GM12878 (cell line): ENCODE data around the gene ANXA2R. TPM values are rescaled to one million over a fixed set of nuclear protein-coding genes. Genes with fewer than 3 reads are reported as not detected.

Experiments
- BACH1 ChIP-seq: fragments of 450-650 bp; IDR thresholded peaks from 2 replicates; pipeline ENCODE4 v1.6.1; 2017; ENCODE audit warnings: mild to moderate bottlenecking, borderline replicate concordance
- BCL3 ChIP-seq: IDR thresholded peaks from 2 replicates; pipeline ENCODE4 v1.6.1; 2011; ENCODE audit warnings: borderline replicate concordance, low read depth, mild to moderate bottlenecking, moderate library complexity, low read length; ENCODE audit not compliant: insufficient read depth, poor library complexity, severe bottlenecking
- BMI1 ChIP-seq: fragments of 450-650 bp; IDR thresholded peaks from 2 replicates; pipeline ENCODE4 v1.6.1; 2016; ENCODE audit warnings: mild to moderate bottlenecking, moderate library complexity, borderline replicate concordance
- CREB1 ChIP-seq: IDR thresholded peaks from 2 replicates; pipeline ENCODE4 v1.6.1; 2012; ENCODE audit warnings: low read depth, mild to moderate bottlenecking, inconsistent platforms
- EGR1 ChIP-seq, 2 experiments: IDR thresholded peaks; 1 replicate in 1 of 2; 2 replicates in 1 of 2; pipeline ENCODE4 v1.6.1; 2011 to 2012; ENCODE audit warnings: low read depth in 2 of 2, low read length in 2 of 2, borderline replicate concordance in 1 of 2, mild to moderate bottlenecking in 1 of 2, moderate library complexity in 1 of 2
- ELK1 ChIP-seq: IDR thresholded peaks from 2 replicates; pipeline ENCODE4 v1.6.1; 2012; ENCODE audit warnings: low read depth, low read length, improper control_type of control experiment
- FOXM1 ChIP-seq: IDR thresholded peaks from 2 replicates; pipeline ENCODE4 v1.6.1; 2012; ENCODE audit warnings: low read depth, mild to moderate bottlenecking, inconsistent platforms, low read length, moderate library complexity
- KLF5 ChIP-seq: fragments of 450-650 bp; IDR thresholded peaks from 2 replicates; pipeline ENCODE4 v1.6.1; 2014; ENCODE audit warnings: mild to moderate bottlenecking; ENCODE audit not compliant: partially characterized antibody
- MEF2B ChIP-seq: fragments of 450-650 bp; IDR thresholded peaks from 2 replicates; pipeline ENCODE4 v1.6.1; 2018; ENCODE audit warnings: mild to moderate bottlenecking, moderate library complexity; ENCODE audit not compliant: partially characterized antibody, poor library complexity, severe bottlenecking
- NFYB ChIP-seq: IDR thresholded peaks from 2 replicates; pipeline ENCODE4 v1.6.1; 2011; ENCODE audit warnings: low read depth, mild to moderate bottlenecking, low read length, improper control_type of control experiment, moderate library complexity; ENCODE audit not compliant: insufficient read depth
- POLR2AphosphoS2 ChIP-seq: IDR thresholded peaks from 2 replicates; pipeline ENCODE4 v1.6.1; 2011; ENCODE audit warnings: low read depth, mild to moderate bottlenecking, low read length, improper control_type of control experiment, moderate library complexity
- RAD51 ChIP-seq: fragments of 450-650 bp; IDR thresholded peaks from 2 replicates; pipeline ENCODE4 v1.6.1; 2016; ENCODE audit warnings: moderate library complexity, mild to moderate bottlenecking, inconsistent platforms
- RCOR1 ChIP-seq: conservative IDR thresholded peaks from 2 replicates; pipeline ENCODE4 v1.6.1; 2012; ENCODE audit warnings: low read depth, low read length, improper control_type of control experiment
- SIN3A ChIP-seq: IDR thresholded peaks from 2 replicates; pipeline ENCODE4 v1.6.1; 2012; ENCODE audit warnings: low read depth, low read length, improper control_type of control experiment
- SMAD5 ChIP-seq: IDR thresholded peaks from 2 replicates; pipeline ENCODE4 v1.6.1; 2016; ENCODE audit warnings: antibody characterized with exemption, low read depth
- SREBF1 ChIP-seq: IDR thresholded peaks from 2 replicates; pipeline ENCODE4 v1.6.1; 2012; ENCODE audit warnings: mild to moderate bottlenecking, low read length
- TCF7 ChIP-seq: IDR thresholded peaks from 2 replicates; pipeline ENCODE4 v1.6.1; 2014; ENCODE audit warnings: antibody characterized with exemption, borderline replicate concordance
- ZBTB40 ChIP-seq: fragments of 450-650 bp; IDR thresholded peaks from 2 replicates; pipeline ENCODE4 v1.6.1; 2016; ENCODE audit warnings: mild to moderate bottlenecking, moderate library complexity, borderline replicate concordance
- ZNF217 ChIP-seq: fragments of 450-650 bp; IDR thresholded peaks from 2 replicates; pipeline ENCODE4 v1.6.1; 2017; ENCODE audit warnings: antibody characterized with exemption, mild to moderate bottlenecking
- ZNF274 ChIP-seq: IDR thresholded peaks from one replicate; pipeline ENCODE4 v1.8.0; 2011; ENCODE audit not compliant: insufficient read length, insufficient read depth
- ZZZ3 ChIP-seq: IDR thresholded peaks from 2 replicates; pipeline ENCODE4 v1.6.1; 2011; ENCODE audit warnings: low read depth; ENCODE audit not compliant: control insufficient read depth, insufficient read length
- polyA plus RNA-seq, 11 experiments: library from polyadenylated mRNA; depleted of rRNA in 4 of 11; unstranded in 6 of 11; stranded (reverse) in 5 of 11; fragments of >200 nt; fragmentation: Nextera tagmentation in 4 of 11; fragmentation: Illumina TruSeq in 1 of 11; extraction: Ambion mirVana in 4 of 11; extraction: Trizol in 1 of 11; gene quantifications; 1 replicate in 1 of 11; 2 replicates in 10 of 11; pipeline versions ENCODE4 v1.2.1 to v1.2.3, GENCODE V29; 2011 to 2016; ENCODE audit warnings: inconsistent platforms in 2 of 11, missing spikeins in 2 of 11, low read depth in 1 of 11
- total RNA-seq, 4 experiments: library from RNA; depleted of rRNA in 3 of 4; stranded (reverse); fragments of >200 nt in 3 of 4; fragmentation: Illumina TruSeq in 1 of 4; extraction: Trizol in 1 of 4; gene quantifications; 2 replicates each; pipeline versions ENCODE4 v1.2.1 to v1.2.3, GENCODE V29; 2013 to 2021
- TF ChIP-seq, protein P1 (sequence below): IDR thresholded peaks from 2 replicates; pipeline ENCODE4 v1.6.1; 2012; ENCODE audit warnings: low read length, inconsistent platforms

Gene ANXA2R
- total and polyA plus RNA-seq, 10 of the 15 experiments (the other 5 are each of a cell fraction or from before 2014, with no cell fraction given), result 2.3 to 7.8 (median 4.4) TPM

GRCh38 chr5:43007911-43008362, 32.2 kb downstream of the ANXA2R start (continued):
- no peak for TF ChIP-seq RAD51
- TF ChIP-seq ZNF274, result no peak
- peak; percentile 13; the same call in 1 of the 2 replicates for TF ChIP-seq ZBTB40
- no peak for TF ChIP-seq ZNF217
- no peak for TF ChIP-seq CREB1
- peak; percentile 78 for TF ChIP-seq NFYB
- TF ChIP-seq SMAD5, result peak; percentile 77; the same call in 1 of the 2 replicates
- no peak for TF ChIP-seq KLF5
- no peak for TF ChIP-seq BCL3
- no peak for TF ChIP-seq TCF7
- TF ChIP-seq EGR1 (IDR thresholded peaks at IDR 0.05; ENCODE audit: borderline replicate concordance in 1 of 2, low read depth in 2 of 2, low read length in 2 of 2), result no peak
- TF ChIP-seq MEF2B, result no peak
- TF ChIP-seq ZZZ3, result no peak
- peak; percentile 24; the same call in 1 of the 2 replicates for TF ChIP-seq POLR2AphosphoS2
- 0 out of 2 replicates have a peak, but pooled peaks have one; percentile 12 for TF ChIP-seq RCOR1
- TF ChIP-seq, protein P1, sequence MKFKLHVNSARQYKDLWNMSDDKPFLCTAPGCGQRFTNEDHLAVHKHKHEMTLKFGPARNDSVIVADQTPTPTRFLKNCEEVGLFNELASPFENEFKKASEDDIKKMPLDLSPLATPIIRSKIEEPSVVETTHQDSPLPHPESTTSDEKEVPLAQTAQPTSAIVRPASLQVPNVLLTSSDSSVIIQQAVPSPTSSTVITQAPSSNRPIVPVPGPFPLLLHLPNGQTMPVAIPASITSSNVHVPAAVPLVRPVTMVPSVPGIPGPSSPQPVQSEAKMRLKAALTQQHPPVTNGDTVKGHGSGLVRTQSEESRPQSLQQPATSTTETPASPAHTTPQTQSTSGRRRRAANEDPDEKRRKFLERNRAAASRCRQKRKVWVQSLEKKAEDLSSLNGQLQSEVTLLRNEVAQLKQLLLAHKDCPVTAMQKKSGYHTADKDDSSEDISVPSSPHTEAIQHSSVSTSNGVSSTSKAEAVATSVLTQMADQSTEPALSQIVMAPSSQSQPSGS, result no peak
- no peak for TF ChIP-seq ELK1
- peak; percentile 36; the same call in 1 of the 2 replicates for TF ChIP-seq BMI1
- no peak for TF ChIP-seq BACH1
- no peak; the same call in 1 of the 2 replicates for TF ChIP-seq SIN3A
- peak; percentile 34; the same call in 1 of the 2 replicates for TF ChIP-seq FOXM1
- TF ChIP-seq SREBF1, result no peak
